Measurements from ENCODE around the gene KRTAP11-1.
A peak's percentile ranks its signal among the peaks of the same experiment; 100 is the strongest.

Gene KRTAP11-1, protein sequence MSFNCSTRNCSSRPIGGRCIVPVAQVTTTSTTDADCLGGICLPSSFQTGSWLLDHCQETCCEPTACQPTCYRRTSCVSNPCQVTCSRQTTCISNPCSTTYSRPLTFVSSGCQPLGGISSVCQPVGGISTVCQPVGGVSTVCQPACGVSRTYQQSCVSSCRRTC

DNA sequence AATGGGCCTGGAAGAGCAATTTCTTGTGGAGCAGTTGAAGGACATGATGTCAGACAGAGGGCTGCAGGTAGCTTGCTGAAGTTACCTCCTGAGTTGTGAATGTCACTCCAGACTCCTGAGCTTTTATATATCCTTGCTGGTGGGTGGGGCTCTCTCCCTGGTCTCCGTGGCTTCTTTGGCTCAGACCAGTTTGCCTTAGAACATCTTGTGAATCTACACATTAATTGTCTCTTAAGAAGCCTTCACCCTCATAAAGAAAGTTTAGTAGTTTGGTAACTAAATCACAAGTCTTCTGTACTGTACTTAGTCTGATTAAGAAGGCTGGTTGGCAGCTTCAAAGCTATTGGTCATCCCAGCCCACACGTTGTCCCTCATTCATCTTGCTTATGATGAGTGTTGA is at the start of gene KRTAP11-1:
KRTAP11-1 (minus strand) TSS at position 101 of the 400 bp plus-strand sequence; CDS start at position 45, 56 bp downstream.
- DNase-seq = no peak

DNA sequence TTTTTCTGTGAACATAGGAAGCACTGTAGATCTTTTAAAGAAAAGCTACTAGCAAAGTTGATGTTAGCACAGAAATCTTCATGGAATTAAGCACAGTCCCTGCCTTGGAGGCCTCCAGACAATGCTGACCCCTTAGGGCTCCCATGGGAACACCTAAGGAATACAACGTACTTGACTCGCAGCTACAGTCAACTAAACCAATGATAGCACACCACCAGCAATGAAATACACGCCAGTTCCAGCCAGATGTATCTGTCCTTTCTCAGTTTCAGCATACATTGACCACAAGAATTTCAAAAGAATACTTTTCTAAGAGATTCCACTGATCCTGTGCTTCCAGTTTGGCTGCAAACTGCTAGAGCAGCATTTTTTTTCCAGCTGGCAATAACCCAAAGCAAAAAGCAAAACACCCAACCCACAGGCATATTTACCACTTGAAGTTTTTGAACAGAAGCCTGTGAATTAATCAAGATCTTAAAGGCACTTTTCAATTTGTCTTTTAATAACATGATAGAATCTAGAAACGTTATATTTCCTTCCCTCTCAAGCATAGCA is 42.8 kb upstream of the KRTAP11-1 start:
- no peak for DNase-seq

DNA sequence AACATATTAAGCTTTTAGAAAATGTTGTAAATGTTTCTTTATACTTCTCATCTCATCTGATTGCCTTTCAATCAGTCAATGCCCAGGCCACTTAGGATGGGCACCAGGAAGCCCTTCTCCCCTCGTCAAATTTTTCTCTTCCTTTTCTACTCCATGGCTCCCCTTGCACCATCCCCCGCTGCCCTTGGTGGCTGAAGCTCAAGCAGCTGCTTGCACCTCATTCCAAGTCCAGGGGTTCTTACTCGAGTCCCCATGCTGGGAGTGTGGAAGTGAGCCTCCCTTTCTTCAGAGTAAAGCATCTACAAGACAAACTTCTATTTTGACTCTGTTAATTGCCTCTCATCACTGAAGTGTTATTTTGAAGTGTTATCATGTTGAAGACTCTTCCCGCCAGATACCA is 39.7 kb upstream of the KRTAP11-1 start:
- DNase-seq = no peak

DNA sequence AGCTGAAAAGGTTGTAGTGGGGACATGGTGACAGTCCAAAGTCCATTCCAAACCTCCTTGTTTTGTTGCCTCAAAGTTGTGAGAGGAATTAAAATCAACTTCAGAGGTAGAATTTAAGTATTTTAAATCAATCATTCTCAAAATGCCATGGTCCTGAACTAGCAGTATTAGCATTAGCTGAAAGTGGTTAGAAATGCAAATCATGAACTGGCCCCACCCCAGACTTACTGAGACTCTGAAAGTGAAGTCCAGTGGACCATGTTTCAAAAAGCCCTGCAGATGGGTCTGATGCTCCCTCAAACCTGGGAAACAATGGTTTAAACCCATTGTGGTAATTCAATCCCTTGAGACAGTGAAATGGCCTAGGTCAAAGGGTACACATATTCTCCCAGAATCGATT is 36.2 kb upstream of the KRTAP11-1 start:
- no peak for DNase-seq

DNA sequence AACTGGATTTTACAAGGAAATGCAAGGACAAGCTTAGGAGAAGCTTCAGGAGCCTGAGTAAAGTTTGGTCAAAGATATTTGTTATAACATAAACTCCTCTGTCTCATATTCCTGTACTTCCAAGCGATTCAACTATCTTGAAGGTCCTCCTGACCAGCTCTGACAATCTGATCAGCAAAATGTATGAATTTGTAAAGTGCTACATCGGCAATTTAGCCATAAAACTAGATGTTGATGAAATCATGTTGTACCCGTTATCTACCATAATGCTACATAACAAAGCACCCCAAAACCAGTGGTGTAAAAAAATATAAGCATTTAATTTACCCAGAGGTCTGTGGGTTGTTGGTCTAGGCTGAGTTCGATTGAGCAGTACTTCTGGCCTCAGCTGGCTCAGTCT is 19.5 kb upstream of the KRTAP11-1 start:
- DNase-seq = no peak

DNA sequence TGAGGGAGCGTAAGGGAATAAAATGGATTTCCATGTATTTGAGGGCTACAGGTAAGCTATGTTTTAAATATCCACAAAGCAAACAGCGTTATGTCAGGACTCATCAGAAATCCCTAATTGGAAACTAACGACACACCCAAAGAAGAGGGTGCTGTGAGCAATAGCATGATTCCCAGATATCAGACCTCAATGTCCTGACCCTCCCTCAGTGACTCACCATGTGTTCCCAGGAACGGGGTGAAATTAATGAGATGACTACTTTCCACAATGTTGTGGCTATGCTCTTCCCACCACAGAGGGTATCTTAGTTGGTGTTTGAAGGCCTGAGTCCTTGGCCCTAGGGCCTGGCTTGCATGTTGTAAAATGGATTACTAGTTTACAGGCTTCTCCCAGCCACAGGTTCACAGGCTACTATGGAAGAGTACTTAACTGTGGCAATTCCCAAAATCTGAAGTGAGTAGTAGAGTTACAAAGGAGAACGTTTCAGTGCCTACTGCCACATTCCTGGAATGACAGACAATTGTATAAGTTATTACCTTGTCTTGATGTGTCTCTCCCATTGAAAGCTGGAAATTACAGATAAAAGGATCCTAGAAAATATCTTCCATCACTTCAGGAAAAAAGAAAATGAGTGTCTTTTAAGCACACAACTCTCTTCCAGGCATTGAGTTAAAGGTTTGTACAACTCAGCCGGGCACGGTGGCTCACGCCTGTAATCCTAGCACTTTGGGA is 1.7 kb upstream of the KRTAP11-1 start:
- no peak for DNase-seq

DNA sequence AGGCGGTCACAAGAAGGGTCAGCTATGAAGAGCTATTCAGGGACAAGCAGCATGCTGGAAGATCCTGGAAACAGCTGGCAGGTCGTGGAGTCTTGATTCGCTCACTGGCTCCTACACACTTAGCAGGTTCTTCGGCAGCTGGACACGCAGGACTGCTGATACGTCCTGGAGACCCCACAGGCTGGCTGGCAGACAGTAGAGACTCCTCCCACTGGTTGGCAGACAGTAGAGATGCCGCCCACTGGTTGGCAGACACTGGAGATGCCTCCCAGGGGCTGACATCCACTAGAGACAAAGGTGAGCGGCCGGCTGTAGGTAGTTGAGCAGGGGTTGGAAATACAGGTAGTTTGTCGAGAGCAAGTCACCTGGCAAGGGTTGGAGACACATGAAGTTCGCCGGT is 466 bp downstream of the KRTAP11-1 start:
- DNase-seq = no peak

DNA sequence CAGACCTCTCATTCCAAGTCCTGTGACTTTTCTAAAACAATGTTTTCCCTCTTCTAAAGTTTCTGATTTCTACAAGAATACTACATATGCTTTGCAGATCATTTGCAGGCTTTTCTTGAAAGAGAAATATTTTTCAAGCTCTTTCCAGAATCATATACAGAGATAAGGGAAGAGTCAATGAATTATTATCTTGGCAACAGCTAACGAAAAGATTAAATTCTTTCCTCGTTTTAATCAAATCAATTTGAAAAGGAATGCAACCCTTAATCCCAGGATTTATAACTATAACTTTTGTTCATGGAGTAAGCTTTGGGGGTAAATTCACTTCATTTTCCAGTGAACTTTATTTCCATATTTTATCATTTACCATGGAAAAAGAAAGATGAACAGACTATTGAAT is 6.9 kb downstream of the KRTAP11-1 start:
- no peak for DNase-seq

DNA sequence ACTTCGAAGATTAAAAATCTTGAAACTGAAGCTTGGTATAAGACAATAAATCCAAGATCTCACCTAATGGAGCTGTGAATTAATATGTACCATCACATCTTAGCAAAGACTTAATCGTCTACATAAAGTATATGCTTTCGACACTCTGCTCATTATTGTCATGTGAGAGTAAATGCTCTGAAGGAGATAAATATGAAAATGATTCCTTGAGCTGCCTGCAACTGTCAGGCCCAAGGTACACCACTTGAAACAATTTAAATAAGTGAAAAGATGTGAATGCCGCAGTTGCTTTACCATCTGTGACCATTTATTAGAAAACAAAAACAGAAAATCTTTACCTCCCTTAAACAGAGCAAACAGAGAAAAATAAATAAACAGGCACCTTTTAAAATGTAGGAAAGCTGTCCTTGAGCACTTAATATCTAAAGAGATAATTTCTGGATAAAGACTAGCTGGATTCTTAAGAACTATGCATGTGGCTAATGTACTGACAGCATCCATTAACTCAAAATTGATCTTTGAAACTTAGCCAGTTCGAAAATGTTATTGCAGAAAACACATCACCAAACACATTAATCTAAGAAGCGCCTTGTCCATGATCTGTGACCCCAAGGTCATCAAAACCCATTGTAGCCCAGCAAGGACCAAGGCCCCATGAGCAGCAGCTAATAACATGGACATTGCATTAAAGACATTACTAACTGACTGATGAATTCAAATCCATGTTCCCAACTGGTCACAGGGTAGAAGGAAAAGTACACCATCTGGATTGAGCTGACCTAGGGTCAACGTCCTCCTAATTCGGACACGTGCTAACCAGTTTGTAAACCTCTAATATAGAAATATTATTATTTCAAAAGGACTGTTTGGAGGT is 33.5 kb downstream of the KRTAP11-1 start:
- DNase-seq = no peak

DNA sequence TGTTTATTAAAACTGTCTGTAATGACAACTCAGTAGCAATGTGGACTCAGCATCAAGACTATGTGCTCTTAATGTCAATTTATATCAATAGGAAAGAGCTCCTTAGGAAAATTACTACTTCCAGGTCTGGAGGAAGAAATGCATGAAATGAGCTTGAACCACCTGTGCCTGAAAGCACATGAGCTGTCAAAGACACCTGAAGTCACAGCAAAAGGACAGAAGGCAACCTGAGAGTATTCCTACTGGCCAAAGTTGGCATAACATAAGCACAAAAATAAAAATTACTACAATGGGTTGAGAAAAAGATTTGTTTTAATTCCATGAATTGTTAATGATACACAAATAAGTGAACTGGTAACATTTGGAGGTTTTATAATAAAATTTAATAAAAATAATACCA is 38.4 kb downstream of the KRTAP11-1 start:
- no peak for DNase-seq

DNA sequence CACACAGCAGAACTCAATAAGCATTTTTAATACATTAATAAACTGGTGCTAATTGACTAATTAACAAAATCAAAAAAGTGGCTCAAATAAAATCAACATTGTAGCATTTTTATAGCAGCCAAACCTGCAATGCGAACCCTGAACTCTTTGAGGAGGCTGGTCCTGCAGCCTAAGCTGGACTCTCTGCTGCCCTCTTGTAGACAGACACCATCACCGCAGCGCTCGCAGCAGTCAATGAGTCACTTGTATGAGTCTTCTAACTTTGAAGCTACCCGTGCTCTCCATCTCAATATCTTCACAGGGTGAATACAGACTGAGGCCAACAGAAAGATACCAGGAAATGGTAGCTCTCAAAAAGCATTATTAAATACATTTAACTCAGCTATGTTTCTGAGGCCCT is 42.1 kb downstream of the KRTAP11-1 start:
- DNase-seq = no peak

DNA sequence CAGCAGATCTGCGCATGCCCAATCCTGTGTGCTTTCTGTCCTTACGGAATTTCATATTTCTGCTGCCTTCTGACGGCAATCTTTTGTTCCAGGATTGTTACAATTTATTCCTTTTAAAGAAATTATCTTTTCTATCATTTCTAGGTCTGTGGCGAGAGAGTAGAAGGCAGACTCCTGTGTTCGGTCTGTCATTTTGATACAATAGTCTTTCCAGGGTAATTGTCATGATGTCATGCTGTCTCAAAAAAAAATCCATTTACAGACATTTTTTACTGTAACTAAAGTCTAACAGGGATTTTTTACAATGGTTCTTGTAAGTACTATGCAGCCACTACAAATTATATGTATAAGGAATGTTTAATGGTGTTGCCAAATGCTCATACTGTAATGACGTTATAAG is 42.8 kb downstream of the KRTAP11-1 start:
- DNase-seq = no peak

DNA sequence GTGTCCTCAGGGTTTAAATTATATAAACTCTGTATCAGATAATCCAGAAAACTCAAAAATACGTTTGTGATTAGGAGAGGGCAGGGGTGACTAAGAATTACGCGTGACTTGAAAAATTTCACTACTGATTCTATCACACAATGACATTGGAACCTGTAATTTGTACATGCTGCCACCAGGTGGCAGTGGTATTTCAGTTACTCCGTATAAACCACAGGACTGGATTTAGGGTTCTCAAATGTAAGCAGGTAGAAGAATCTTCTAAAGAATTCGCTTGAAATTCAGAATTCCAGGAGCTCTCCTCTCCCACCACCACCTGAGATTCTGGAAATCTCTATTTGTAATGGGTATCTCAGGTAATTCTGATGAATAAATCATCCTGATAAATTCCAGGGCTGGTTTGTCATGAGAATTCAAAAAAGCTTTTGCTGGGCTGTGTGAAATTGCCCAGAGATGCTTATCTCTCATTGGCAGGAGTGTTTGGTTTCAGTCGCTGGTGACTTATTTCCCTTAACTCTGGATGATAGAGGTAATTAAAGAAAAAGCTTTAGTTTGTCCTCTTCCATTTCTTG is 50.1 kb downstream of the KRTAP11-1 start:
- peak; percentile 11 to 67 for DNase-seq

All from inflammatory macrophage treated with lipopolysaccharide for 1 hour (primary cell).